A549 (cell line): Measurements from ENCODE around the gene CYP2E1.

Experiments used
- CBX2 ChIP-seq: fragments of 200-600 bp; sonication (generic); IDR thresholded peaks from 2 replicates; pipeline ENCODE4 v1.6.1; 2016; ENCODE audit warnings: low read depth, mild to moderate bottlenecking, borderline replicate concordance
- PHF8 ChIP-seq: fragments of 200-600 bp; sonication (generic); IDR thresholded peaks from 2 replicates; pipeline ENCODE4 v1.6.1; 2016; ENCODE audit warnings: low read depth, mild to moderate bottlenecking, antibody characterized with exemption, moderate library complexity, borderline replicate concordance
- POLR2AphosphoS2 ChIP-seq: conservative IDR thresholded peaks from 2 replicates; pipeline ENCODE4 v1.6.1; 2012; ENCODE audit warnings: low read length, improper control_type of control experiment, inconsistent platforms
- RAD21 ChIP-seq, 2 experiments: fragments of >200 bp in 1 of 2; sonication (Bioruptor Twin) in 1 of 2; formaldehyde crosslinking in 1 of 2; IDR thresholded peaks in 1 of 2; conservative IDR thresholded peaks in 1 of 2; 2 replicates in 1 of 2; 3 replicates in 1 of 2; pipeline ENCODE4 v1.6.1; 2012 to 2018; ENCODE audit warnings: inconsistent platforms in 1 of 2

GRCh38 chr10:133526957-133527588 is at the start of gene CYP2E1:
- TF ChIP-seq RAD21 (conservative IDR thresholded peaks at IDR 0.05 in 1 of 2, IDR thresholded peaks at IDR 0.05 in 1 of 2) (no peak), POLR2AphosphoS2 (no peak), CBX2 (no peak), PHF8 (no peak)
